ENCODE results near the gene BAAT.
"Not testable (repeated sequence)": the region's sequence is repeated elsewhere in the genome, so short reads cannot be mapped to it uniquely, and the experiment has no call there.

Gene BAAT

DNA sequence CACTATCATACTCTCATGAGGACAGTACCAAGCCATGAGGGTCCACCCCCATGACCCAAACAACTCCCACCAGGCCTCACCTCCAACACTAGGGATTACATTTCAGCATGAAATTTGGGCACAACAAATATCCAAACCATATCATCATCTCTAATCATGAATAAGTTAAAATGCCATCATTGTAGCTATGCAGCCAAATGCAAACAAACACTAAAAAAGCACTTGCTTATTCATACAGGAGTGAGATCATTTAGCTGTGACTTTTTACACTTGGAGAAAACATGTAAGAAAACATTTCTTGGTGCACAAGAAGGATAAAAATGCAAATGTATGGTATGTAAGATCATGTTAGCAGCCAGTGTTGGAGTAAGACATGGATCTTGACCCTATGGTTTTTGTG, 24.2 kb downstream of the BAAT start:
- DNase-seq (ENCODE audit: low read depth in 2 of 2) = no peak

DNA sequence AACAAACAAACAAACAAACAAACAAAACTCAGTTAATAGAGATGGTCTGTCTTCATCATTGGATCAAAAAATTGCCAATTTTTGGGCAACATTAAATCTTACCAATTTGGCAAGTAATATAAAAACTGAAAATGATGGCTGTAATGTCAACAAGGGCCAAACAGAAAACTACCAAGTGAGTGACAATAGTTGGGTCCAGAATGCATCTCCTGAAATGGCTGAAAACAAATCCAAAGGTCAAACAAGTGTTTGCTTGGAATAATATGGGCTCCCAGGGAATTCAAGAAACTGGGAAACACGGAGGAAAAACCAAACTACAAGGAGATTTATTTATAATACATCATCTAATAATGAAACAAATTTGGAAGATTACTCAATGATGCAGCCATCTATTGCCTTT, 25.1 kb downstream of the BAAT start:
- no peak for DNase-seq (ENCODE audit: low read depth in 2 of 2)

DNA sequence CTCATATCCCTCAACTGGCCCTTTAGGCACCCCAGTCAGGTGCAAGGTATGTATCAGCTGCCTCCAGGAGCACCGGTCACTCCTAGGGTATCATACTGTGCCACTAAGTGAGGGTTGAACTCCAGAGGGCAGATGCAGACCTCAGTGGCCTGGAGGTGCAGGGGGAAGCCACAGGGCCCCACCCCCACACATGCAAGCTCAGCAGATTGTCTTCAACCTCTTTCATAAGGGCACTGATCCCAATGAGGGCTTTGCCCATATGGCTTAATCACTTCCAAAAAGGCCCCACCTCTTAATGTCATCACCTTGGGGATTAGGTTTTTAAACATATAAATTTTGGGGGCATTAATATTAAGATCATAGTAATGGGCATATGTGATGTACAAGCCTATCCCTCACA, 28.2 kb downstream of the BAAT start:
- DNase-seq (ENCODE audit: low read depth in 2 of 2) = no peak

DNA sequence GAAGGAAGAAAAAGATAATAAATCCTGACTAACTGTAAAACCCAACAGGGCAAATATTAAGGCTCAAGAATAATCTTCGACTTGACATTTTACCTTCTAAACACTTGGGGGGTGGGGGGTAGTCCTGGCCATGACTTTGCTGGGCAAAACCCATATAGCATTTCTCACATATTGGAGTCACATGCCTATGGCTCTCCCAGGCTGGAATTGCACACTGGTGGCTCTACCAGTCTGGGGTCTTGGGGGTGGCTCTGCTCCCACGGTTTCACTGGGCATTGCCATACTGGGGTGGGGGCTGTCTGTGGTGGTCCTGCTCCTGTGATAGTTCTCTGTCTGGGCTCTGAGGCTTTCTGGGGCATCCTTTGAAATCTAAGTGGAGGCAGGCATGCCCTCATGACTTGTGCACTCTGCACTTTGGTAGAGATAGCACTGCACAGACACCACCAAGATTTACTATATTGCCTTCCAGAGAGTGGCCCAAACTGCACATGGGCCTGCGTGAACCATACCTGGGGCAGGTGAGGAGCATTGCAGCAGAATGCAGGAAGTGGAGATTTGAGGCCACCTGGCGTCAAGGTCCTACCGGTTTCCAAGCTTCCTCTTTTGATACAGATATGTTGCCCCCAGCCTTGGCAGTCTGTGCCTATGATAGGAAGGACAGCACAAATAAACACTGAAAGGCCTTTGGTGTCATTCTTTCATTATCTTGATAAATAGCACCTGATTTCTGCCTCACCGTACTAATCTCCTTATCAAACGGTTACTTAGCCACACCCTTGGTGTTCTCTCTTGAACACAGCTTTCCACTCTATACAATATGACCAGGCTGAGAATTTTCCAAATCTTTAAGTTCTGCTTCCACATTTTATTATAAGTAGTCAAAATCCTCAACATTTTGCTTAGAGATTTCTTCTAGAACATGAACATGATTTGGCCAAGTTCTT, 29.8 kb downstream of the BAAT start:
- DNase-seq (ENCODE audit: low read depth in 2 of 2) = no peak

DNA sequence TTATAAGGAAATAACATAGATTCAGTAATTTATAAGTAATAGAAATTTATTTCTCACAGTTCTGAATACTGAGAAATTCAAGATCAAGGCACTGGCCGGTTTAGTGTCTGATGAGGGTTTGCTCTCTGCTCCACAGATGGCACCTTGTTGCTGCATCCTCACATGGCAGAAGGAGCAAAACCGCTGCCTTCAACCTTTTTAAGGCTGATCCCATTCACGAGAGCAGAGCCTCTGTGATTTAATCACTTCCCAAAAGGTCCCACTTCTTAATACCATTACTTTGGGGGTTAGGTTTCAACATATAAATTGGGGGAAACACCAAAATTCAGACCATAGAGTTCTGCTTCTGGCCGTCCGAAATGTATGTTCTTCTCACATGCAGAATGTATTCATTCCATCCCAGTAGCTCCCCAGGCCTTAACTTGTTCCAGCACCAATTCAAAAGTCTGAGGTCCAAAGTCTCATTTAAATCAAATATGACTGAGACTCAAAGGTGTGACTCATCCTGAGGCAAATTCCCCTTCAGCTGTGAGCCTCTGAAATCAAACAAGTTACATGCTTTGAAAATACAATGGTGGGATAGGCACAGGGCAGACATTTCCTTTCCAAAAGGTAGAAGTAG, 30.6 kb downstream of the BAAT start:
- DNase-seq (ENCODE audit: low read depth in 2 of 2) = no peak

DNA sequence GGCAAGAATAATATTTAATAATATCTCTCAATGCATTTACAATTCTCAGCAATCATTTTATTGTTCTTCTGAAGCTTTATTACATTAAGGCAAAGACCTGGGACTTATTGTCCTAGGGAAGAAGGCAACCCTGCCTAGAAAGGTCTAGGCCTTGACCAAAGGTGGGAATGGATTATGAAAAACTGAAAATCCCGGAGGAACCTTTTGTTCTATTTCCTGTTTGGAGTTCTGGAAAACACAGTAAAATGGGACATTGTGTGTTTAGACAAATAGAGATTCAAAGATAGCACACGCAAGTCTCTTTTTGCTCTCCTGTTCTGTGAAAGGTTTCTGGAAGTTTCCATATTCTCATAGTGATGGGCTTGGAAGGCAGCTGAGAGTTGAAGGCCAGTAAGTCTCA, 31.1 kb downstream of the BAAT start:
- DNase-seq (ENCODE audit: low read depth in 2 of 2) = no peak

DNA sequence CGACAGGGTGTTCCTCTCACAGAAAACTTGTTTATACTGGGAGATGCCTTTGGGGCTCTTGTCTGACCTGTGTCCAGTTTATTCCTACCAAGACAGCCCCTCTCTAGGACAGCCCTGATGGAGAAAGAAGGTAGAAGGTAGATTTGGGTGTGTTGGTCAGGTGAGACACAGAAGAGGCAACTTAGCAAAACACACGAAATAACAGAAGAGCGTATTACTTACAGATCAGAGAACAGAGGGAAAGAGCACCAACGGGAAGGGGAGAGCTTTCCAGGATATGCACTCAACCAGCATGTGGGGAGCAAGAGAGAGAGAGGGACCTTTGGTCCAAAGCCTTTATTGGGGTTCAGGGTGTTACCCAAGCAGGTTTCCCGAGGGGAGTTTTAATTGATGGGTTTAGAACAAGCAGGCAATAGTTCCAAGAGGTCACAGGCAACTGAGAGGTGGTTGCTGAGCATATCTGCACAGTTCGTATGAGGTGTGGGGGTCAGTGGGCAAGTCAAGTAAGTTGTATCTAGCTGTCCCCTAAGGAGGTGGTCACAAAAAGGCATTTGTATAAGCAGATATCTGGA, 31.8 kb downstream of the BAAT start:
- DNase-seq (ENCODE audit: low read depth in 2 of 2) = no peak

DNA sequence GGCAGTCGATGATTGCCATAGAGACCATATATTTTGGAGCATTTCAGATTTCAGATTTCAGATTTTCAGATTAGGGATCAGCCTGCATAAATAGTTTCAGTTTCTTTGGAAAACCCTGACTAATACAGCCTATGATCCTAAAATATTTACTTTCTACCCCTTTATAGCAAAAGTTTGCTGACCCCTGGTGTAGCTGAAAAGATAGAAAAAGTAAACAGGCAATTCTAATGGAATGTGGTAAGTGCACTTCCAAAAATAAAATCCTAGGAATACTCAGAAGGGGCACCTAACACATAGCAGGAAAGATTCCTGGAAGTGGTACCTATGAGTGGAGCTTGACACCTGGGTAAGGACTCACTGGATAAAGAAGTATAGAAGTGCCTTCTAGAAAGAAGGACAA, 34.5 kb downstream of the BAAT start:
- no peak for DNase-seq (ENCODE audit: low read depth in 2 of 2)

DNA sequence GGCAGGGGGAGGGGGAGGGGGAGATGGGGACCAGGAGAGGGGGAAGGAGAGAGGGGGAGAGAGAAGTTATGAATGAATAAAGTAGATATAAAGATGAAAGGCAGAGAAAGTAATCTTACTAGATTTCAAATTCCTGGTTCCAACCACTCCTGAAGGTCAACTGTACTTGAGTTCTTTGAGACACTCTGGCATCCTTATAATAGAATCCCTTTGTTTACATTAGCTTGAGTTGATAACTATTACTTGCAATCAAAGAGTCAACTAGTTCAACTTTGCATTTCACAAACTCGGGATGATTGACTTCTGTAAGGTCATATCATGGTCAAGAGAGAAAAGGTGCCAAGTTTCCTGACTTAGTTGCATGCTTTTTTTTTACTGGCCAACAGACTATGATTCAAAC, 42.2 kb downstream of the BAAT start:
- no peak for DNase-seq (ENCODE audit: low read depth in 2 of 2)

DNA sequence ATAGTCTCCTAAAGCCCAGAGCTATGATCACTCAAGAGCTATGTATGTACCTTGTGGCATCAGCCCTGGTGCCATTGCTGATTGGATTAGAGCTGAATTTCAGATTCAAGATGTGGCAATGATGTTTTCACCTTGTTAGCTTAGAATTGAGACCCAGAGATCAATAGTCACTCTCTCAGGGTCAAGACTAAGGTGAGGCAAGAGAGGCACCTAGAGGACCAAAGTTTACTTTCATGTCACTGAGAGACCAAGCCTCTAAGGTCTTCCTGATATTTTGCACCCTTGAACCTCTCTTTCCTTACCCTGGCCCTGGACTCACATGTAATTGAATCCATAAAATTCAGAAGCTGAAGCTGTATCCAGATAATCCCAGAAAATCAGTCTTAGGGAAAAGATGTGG, 42.8 kb downstream of the BAAT start:
- DNase-seq (ENCODE audit: low read depth in 2 of 2) = no peak

DNA sequence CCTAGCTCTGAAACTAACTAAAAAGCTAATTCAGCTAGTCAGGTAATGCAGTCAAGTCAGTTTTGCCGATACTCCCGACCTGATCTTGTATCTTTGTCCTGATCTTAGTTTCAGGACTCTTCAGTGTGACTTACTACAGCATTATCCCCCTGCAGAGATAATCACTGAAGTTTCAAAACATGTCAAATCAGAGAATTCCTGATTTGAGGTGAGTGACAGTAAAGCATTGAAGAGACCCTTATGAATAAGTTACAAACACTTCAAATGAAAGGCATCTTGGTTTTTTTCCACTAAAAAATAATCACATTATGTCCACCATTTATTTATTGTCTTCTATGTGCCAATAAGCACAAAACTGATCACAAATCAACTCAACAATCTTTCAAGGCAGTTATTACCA, 47.6 kb downstream of the BAAT start:
- DNase-seq (ENCODE audit: low read depth in 2 of 2) = no peak

DNA sequence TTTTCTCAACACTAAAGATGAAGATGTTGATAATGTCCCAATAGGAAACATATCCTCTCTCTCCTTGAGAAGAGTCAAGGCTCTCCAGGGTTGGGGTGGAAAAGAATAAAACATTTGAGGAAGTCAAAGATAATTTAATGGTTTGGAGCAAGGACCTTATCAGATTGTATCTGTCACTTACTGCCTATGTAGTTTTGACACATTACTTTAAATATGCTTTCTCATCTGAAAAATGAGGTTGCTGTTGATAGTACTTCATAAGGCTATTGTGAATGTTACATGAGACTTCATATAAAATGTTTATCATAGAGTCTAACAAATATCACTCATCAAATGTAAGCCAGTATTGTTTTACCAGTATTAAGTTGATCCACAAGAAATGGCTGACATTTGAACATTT, 48.7 kb downstream of the BAAT start:
- DNase-seq (ENCODE audit: low read depth in 2 of 2) = no peak

DNA sequence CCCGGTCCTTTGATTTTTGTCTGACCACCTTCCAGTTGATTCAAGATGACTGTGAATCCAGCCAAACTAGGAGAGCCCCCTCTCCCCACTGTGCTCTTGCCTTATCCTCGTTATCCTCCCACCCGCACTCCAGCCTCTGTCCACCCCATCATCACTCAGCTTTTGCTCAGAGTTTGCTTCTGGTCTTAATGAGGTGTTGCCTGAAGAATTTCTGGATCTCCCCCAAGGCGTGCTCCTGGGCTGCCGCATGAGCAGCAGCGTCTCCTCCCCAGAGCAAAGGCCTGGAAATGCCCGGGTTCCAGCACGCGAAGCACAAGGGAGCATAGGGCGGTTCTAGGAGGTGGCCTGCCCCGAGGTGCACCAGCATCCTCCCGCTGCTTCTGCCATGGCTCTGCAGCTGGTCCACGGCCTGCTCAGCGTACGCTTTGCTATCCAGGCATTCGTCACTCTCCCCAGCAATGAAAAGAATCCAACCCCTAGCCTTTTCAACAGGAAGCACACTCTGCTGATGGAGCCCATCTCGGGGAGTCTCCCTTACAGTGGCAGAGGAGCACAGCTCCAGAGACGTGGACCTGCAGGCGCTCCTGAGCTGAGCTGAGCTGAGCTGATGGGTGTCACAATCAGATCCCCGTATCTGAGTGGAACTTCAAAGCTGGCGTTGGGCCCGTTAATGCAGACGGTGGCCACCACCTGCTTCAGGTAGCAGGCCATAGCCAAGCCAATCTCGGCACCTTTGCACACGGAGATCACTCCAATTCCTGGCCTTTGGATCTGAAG, 50.7 kb downstream of the BAAT start:
- no peak for DNase-seq (ENCODE audit: low read depth in 2 of 2)

DNA sequence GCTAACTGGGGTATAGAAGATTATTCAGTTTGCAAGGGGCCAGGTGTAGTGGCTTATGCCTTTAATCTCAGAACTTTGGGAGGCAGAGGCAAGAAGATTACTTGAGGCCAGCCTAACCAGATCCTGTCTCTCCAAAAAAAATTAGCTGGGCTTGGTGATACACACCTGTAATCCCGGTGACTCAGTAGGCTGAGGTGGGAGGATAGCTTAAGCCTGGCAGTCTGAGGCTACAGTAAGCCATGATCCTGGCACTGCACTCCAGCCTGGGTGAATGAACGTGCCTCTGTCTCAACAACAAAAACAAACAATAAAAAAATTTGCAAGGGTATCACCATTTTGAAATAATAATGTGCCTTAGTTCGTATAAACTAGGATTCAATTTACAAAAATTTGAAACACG, 51.3 kb downstream of the BAAT start:
- DNase-seq (ENCODE audit: low read depth in 2 of 2) = no peak

DNA sequence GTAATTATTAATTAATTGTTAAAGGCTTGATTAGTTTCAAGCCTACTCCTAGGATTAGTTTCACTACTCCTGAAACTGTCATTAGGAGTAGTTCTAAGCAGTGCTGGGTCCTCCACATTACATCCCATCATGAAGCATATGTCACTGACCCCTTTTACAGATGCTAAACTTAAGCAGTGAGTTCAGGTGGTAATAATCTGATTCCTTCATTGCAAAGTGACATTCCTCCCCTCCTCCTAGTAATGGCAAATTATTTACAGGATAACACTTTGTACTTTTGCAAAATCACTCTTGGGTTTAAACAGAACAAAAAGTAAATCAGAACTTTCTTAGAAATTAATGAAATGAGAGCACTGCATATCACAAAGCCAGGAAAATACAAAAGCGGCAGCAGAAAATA, 52.4 kb downstream of the BAAT start:
- no peak for DNase-seq (ENCODE audit: low read depth in 2 of 2)

DNA sequence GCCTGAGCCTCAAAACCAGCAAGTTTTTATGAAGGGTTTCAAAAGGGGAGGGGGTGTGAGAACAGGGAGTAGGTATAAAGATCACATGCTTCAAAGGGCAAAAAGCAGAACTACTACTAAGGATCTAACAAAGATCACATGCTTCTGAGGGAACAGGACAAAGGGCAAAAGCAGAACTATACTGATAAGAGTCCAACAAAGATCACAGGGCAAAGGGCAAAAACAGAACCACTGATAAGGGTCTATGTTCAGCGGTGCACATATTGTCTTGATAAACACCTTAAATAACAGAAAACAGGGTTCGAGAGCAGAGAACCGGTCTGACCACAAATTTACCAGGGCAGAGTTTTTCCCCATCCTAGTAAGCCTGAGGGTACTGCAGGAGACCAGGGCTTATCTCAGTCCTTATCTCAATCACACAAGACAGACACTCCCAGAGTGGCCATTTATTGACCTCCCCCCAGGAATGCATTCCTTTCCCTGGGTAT, 57.3 kb downstream of the BAAT start:
- DNase-seq (ENCODE audit: low read depth in 2 of 2) = not testable (repeated sequence)

DNA sequence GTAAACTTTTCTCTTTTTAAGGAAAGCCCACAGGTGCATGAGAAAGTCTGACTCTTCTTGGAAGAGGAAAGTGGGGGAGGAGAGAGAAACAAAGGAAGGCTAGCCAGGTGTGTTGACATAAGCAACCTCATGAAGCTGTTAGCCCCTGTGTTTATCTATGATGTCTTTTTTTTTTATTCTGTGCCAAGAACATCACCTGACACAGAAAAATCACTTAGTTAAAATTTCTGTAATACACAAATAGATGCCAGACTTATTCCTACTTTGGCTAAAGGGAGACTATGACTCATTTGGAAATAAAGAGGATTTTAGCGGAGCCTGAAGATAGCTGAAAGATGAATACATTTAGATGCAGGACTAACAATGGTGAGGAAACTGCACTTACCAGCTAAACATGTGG, 58.3 kb downstream of the BAAT start:
- DNase-seq (ENCODE audit: low read depth in 2 of 2) = no peak

DNA sequence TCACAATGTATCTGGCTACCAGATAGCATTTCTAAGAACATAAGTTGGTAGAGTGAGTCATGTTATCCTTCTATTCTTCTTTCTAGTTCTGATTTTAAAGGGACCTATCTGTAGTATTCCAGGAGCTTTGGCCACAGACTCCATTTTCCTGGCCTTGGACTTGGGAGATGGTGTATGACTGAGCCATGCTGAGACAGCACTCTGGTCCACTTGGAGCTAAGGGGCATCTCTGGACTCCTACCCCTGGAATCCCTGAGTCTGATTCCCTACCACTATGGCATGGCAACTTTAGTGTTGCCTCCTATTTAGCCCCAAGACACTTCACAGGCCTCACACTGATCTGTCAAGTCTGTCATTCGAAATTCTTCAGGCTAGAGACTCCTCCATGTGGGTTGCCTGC, 58.8 kb downstream of the BAAT start:
- DNase-seq (ENCODE audit: low read depth in 2 of 2) = no peak

DNA sequence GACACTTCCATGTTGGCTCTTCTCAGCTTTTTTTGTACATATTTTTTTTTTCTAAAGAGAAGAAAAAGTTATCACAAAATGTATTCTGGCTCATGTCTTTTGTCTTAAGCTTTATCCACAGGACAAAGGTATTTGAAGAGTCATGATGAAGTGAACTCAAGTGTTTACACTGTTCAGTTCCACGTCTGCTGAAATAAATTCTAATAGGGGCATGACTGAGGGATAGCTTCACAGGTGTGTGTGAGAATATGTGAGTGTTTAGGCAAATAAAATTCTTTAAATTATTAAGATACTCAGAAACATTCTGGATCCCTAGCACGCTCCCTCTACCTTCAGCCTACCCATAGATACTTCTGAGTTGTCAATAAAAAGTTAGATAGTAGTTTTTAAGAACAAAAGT, 59.8 kb downstream of the BAAT start:
- DNase-seq (ENCODE audit: low read depth in 2 of 2) = no peak

DNA sequence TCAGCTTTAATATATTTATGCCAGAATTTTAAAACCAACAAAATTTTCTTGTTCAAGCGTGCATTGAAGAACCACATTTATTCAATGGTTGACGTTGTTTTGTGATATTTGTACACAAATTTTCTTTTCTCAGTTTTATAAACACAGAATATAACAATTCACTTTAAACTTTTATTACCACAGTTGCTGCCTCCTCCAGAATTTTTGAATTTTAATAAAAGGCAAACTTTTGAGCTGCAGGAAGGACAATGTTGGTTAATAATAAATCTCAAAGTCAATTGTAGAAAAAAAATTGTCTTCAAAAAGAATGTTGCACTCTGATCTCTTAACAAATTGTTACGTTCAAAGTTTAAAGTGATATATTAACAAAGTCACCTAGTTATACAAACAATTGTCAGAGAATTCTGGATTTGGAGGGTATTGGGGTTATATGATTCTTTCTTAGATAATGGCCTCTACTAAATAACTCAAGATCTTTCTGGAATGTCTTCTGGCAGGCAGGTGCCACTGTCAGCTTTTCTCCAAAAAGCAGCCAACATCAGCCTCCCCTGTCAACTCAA, 60.5 kb downstream of the BAAT start:
- no peak for DNase-seq (ENCODE audit: low read depth in 2 of 2)

DNA sequence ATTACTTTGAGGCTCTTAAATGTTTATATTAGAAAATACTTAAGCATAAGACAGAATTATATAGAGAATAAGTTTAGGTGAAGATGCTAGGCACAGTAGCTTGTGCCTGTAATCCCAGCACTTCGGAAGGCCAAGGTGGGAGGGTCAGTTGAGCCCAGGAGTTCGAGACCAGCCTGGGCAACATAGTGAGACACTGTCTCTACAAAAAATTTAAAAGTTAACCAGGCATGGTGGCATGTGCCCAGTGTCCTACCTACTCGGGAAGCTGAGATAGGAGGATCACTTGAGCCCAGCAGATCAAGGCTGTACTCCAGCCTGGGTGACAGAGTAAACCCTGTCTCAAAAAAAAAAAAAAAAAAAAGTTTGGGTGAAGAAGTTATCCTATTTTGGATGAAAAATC, 61.7 kb downstream of the BAAT start:
- no peak for DNase-seq (ENCODE audit: low read depth in 2 of 2)

DNA sequence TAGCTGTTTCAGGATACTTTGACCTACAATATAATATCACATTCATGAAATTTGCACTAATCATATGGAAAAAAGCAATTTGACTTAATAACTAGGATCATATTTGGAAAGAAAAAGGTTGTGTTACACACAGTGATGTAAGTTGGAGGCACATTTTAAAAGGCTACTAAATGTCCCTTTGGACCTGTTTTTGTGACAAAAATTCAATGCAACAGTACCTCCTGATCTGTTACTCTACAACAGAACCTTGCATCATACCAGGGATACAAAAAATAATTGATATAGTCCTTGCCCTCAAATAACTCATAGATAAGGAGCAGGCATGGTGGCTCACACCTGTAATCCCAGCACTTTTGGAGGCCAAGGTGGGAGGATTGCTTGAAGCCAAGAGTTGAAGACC, 67.1 kb downstream of the BAAT start:
- DNase-seq (ENCODE audit: low read depth in 2 of 2) = no peak

All from fibroblast of skin of left biceps (primary cell).